GM18526 (cell line): ENCODE results near the gene SH2D3A.

Source experiments
- POLR2A ChIP-seq: IDR thresholded peaks from 3 replicates; pipeline ENCODE4 v1.6.1; 2011; ENCODE audit not compliant: insufficient read length; ENCODE audit errors: extremely low read depth

Gene SH2D3A

DNA sequence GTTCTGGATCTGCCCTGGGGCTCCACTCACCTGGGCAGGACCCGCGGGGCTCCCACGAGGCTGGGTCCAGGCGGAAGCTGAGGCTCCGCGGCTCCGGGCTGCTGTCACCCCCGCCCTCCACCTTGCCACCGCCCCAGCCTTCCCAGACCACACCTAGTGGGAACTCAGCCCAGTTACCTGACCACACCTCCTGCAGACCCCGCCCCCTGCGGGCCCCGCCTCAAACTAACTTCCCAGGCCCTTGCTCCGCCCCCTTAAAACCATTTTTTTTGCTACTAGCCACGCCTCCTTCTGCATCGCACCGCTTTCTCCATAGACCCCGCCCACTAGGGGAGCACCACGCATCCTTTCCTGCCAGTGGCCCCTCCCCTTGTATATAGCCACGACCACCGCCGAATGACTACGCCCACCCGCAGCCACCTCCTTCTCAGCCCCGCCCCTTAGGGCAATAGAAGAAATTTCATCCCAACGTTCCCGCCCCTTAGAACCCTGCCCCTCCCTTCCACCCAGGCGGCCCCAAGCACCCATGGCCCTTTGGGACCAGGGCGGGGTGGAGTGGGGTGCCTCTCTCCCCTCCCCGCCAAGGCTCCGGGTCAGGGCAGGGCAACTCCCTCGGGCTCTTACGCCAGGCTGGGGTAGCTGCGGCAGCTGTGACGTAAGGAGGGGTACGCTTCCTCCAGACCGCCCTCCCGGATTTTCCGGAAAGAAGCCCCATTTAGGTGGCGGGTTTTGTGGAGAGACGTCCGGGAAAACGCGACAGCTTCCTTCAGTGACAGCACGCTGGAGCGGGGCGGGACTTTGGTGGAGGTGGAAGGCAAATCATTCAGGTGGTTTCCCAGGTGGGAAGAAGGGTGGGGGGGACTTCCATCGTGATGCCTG, at the start of gene SH2D3A:
TSS of gene SH2D3A (minus strand) at position 79 of the 879 bp plus-strand sequence. CDS start 3,687 bp downstream, outside the sequence.
- peak; percentile 62 for TF ChIP-seq POLR2A

DNA sequence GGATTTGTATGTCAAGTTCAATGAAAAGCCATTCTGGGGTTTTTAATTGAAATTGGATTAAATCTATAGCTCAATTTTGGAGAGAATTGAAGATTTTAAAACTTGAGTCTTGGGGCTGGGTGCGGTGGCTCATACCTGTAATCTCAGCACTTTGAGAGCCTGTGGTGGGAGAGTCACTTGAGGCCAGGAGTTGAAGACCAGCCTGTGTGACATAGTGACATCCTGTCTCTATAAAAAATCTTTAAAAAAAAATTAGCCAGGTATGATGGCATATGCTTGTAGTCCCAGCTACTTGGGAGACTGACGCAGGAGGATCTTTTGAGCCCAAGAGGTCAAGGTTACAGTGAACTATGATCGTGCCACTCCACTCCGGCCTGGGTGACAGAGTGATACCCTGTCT, 46.4 kb upstream of the SH2D3A start:
- no peak for TF ChIP-seq POLR2A

DNA sequence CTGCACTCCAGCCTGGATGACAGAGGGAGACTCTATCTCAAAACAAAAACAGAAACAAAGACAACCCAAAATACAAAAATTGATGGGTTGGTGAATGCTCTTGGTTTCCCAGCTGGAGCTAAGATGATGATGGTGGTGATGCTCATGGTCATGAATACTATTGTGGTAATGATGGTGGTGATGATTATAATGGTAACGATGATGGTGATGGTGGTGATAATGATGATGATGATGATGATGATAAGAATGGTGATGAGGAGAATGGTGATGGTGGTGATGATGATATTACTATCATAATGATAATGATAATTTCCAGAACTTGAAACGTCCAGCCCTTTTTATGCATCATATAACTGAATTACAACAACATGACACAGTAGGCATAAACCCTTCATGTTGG, 45.4 kb upstream of the SH2D3A start:
- TF ChIP-seq POLR2A: no peak

DNA sequence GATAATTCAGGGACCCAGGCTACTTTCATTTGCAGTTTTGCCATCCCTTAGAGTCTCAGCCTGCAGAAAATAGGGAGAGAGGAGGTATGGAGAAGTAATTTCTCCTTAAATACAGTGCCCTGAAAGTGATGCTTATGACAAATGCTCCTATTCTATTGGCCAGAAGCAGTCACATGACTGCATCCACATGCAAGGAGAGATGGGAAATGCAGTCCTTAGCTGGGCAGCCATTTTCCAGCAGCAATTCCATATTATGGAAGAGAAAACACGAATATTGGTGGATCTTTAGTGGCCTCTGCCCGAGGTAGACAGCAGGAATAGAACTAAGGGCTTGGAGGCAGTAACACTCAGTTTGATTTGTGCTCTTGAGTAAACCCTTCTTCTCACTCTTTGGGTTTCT, 44.7 kb upstream of the SH2D3A start:
- TF ChIP-seq POLR2A: no peak

DNA sequence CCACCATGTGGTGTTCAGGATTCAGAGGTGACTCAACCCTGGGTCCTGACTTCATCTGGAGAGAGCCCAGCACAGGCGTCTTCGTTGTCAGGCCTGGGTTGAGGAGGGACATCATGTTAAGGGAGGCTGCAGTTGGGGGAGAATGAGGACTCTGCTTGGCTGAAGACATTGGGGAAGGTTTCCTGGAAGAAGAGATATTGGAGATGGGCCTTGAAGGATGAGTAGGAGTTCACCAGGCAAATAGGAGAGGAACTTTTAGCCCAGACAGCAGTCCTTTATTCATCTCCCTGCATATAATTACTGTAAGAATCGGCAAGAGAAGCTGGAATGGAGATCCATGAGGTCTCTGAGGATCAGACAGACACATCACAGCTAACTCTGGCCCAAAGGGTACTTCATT, 44.1 kb upstream of the SH2D3A start:
- TF ChIP-seq POLR2A: no peak

DNA sequence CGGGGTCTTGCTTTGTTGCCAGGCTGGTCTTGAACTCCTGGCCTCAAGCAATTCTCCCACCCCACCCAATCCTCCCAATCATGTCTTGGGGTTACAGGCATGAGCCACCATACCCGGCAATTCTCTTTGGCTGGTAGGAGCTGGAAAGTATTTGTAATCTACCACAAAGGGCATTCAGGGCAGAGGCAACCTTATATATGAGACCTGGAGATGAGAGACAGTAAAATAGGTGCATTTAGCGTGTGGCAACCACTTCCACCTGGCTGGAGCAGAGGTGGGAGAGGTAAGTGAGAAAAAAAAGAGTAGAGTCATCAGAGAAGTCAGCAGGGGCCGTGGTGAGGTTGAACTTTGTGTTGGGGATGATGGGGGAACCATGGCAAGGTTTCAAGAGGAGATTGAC, 42.0 kb upstream of the SH2D3A start:
- TF ChIP-seq POLR2A: no peak

DNA sequence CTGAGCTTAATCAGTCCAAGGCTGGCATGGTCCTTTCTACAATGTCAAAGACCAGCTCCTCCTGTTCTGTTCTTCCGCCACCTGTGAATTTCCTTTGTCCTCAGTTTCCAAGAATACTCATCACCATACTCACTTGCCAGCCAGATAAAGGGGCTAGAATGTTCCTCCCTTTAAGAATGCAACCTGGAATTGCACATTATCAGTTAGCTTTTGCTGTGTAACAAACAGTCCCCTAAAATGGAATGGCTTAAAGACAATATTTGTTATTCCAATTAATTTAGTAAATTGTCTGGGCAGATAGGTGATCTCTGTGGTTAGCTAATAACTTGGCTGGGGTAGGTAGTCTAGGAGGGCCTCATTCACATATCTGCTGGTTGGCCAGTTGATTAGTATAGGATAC, 41.3 kb upstream of the SH2D3A start:
- TF ChIP-seq POLR2A: no peak

DNA sequence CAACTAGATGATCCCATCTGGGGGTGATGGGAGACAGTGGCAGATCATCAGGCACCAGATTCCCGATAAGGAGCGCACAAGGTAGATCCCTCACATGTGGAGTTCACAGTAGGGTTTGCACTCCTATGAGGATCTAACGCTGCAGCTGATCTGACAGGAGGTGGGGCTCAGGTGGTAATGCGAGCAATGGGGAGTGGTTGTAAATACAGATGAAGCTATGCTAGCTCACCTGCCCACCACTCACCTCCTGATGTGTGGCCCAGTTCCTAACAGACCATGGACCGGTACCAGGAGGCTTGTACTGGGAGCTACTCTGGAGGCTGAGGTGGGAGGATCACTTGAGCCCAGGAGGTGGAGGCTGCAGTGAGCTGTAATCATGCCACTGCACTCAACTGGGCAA, 40.1 kb upstream of the SH2D3A start:
- no peak for TF ChIP-seq POLR2A

DNA sequence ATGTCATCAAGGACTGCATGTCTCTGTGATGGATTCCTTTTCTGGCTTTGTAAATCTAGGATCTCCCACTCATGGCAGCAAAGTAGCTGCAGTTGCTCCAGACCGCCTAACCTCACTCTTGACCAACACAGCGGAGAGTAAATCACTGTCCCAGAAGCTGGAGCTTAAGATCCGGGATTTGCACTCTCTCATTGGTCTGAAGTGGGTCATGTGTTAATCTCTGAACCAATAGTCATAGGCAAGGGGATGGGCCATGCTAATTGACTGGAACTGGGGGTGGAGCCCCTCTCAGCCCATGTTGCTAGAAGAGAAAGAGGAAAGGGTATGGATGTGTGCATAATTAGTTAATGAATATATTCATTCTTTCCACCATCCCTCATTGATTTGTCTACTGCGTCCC, 39.3 kb upstream of the SH2D3A start:
- TF ChIP-seq POLR2A: no peak

DNA sequence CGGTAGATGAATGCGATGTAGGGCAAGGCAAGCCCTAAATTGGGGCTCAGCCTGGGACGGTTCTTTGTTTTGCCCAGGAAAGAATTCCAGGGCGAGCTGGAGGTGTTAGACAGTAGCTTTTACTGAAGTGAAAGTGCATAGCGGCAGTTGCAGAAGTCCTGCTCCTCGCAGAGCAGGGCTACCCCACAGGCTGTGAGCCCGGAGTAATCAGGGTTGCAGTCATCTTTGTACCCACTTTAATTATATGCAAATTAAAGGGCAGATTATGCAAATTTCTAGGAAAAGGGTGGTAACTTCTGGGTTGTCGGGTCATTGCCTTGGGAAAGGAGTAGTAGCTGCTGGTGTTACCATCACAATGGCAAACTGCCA, 35.8 kb upstream of the SH2D3A start:
- peak; percentile 77 for TF ChIP-seq POLR2A

DNA sequence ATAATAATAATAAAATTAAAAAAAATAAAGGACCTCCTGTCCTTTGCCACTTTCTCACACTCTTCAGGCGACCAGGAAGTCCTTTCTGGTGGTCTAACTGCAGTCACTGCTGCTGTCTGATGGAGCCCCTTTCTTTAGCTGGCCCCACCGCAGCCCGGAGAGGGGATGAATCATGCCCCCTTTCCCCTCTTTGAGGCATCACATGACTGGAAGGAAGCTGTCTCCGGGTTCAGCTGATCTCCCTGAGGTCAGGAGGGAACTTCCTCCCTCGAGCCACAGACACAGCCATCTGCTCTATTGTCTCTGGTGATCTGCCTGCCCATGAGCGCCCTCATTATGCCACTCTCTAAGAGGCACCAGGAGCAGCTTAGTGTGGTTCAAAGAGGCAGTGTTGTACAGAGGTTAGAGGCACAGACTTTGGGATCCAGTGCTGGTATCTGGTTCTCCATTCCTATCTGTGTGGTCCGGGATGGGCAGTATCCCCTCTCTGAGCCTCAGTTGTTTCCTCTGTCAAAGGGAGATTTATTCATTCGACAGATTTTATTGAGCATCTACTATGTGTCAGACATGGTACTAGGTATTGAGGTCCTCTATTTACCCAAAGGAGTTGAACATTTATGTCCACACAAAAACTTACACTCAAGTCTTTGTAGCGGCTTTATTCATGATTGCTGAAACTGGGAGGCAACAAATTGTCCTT, 35.3 kb upstream of the SH2D3A start:
- peak; percentile 57 for TF ChIP-seq POLR2A

DNA sequence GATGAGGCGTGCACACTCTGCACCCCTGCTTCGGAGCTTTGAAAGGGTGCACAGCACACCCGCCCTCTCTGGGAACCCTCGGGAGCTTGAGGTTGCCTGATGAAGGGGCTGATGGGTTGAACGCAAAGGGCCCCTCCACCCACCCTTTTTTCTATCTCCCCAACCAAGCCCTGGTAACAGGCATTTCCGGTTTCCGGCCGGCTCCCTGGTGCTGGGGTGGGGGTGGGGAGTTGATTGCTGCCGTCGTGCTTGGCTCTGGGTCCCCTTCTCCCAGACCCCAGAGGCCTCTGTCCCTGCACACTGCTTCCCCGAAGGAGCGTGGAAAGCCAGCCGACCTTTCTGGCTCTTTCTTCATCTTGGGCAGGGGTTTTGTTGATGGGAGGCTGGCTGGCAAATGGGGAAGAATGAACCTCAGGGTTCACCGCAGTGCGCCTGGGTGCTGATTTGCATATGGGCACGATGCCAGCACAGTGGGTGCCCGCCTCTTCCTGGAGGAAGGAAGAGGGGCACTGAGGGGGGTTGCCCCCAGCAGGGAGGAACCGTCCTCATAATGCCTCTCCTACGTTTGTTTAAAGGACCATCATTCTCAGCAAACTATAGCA, 34.4 kb upstream of the SH2D3A start:
- peak; percentile 41 for TF ChIP-seq POLR2A

DNA sequence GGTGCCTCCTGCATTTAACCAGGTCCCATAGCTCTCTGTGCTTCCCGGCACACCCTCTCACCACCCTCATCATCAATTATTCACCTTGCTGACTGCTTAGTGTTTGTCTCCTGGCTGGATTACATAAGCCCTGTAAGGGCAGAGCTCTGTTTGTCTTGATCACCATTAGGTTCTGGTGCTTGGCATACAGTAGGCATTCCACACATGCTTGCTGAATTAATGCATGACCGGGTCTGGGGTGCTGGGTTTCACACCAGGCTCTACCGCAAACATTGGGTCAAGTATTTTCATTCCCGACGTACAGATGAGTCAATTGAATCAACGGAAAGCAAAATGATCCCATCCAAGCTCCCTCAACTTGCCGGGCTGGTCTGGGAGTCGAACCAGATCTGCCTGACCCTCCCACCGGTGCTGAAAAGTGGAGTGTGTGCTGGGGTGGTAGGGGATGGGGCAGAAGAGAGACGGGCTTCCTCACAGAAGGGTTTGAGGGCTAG, 33.8 kb upstream of the SH2D3A start:
- no peak for TF ChIP-seq POLR2A

DNA sequence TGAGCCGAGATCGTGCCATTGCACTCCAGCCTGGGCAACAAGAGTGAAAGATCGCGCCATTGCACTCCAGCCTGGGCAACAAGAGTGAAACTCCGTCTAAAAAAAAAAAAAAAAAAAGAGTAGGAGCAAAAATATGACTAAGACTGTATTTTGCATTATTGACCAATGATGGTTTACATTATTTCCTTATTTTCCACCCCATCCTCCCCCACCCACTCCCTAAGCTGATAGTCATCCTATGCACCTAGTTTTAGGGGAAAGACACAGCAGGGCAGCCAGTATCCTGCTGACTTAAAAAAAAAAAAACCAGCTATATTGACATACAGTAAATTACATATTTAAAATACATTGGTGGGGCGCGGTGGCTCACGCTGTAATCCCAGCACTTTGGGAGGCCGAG, 30.4 kb upstream of the SH2D3A start:
- no peak for TF ChIP-seq POLR2A

DNA sequence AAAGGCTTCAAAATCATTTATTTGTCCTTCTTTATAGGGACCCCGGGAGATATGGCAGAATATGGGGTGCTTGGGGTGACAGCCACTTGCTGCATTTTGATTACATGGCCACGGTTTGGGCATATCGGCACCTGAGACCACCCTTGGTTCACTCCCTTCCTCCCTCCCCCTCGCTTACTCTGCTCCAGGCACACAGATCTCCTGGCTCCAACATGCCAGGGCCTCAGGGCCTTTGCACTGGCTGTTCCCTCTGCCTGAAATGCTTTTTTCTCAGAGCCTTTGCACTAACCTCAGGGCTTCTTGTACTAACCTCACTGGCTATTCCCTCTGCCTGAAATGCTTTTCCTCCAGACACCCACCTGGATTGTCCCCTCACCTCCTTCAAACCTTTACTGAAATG, 29.0 kb upstream of the SH2D3A start:
- TF ChIP-seq POLR2A: no peak
